Effector memory CD8-positive, alpha-beta T cell (primary cell): ENCODE results near the gene KDM6A.

Experiments used
- ATAC-seq: fragments of 150-1000 bp; cut with Tn5 transposase; replicated peaks from 2 replicates; pipeline ENCODE4 v1.10.0; 2021; ENCODE audit warnings: mild to moderate bottlenecking, moderate library complexity
- DNase-seq, 3 experiments: peaks; one replicate each; pipeline ENCODE4 v3.0.0; 2021
- H3K27ac Mint-ChIP-seq, 2 donors: one replicate each; pipeline ENCODE4 v1.8.0; 2022; ENCODE audit warnings: mild to moderate bottlenecking in 2 of 2, mixed read lengths in 2 of 2, moderate library complexity in 2 of 2
- H3K27me3 Mint-ChIP-seq, 2 donors: one replicate each; pipeline ENCODE4 v1.8.0; 2022; ENCODE audit warnings: mixed read lengths in 2 of 2
- H3K36me3 Mint-ChIP-seq: one replicate; pipeline ENCODE4 v1.8.0; 2022; ENCODE audit warnings: mild to moderate bottlenecking, moderate library complexity, mixed read lengths; ENCODE audit not compliant: insufficient read depth
- H3K4me1 Mint-ChIP-seq, 2 donors: one replicate each; pipeline ENCODE4 v1.8.0; 2022; ENCODE audit warnings: low read depth in 2 of 2, mixed read lengths in 2 of 2
- H3K4me3 Mint-ChIP-seq, 2 donors: one replicate each; pipeline ENCODE4 v1.8.0; 2022; ENCODE audit warnings: mild to moderate bottlenecking in 2 of 2, mixed read lengths in 2 of 2, moderate library complexity in 2 of 2
- H3K9me3 Mint-ChIP-seq, 2 donors: one replicate each; pipeline ENCODE4 v1.8.0; 2022; ENCODE audit warnings: mixed read lengths in 2 of 2

KDM6A gene

DNA sequence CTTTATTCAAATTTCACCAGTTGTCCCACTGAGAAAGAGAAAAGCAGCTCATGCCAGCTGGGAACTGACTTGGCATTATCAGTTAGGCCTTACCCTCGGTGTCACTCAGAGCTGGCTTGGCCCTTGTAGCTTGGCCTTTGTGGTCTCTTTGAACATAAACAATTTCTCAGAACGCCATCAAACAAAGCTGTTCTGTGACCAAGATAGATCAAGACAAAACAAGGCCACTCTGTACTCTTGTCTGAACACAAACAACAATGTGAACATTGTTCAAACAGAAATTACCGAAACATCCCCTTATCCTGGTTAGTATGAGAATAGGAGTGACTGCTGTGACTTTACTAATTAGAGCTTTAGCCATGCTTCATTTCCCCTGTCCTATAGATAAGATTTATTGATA lies 270.5 kb downstream of the KDM6A start:
- Mint-ChIP-seq H3K27me3 (no peaks in the 10 kb centered on the region), H3K4me3 (no peak overlapping the region), H3K36me3 (no peaks in the 10 kb centered on the region), H3K9me3 (no peaks in the 10 kb centered on the region), H3K4me1 (no peaks in the 10 kb centered on the region), H3K27ac (no peak overlapping the region)
- DNase-seq (no peak), ATAC-seq (no peak)

DNA sequence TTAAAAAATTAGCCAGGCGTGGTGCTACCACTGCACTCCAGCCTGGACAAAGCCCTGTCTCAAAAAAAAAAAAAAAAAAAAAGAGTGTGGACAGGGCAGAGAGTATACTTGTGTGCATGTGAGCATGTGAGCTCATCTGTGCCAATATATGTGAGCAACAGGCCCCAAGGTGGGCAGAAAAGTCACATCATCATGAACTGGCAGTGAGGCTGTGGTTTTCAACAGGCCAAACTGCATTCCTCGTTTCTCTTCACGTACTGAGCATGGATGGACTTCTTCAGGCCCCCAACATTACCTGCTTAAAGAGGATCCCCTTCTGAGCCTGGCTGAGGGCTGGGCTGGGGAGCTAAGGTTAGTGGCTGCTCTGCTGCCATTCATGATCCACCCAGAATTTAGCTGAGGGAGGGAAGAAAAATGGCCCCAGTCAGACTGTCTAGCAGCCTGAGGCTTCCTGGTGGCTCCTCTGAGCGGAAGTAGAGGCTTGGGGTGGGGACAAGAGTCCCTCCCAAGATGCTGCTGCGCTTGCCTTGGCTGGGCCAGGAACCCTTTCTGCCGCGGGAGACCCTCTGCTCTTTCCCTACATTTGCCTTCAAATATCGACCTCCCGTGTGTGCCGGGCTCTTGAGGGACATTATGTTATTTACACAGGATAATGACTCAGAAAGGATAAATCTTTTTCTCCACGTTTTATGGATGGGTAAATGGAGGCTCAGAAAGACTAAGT lies 272.7 kb downstream of the KDM6A start:
- ATAC-seq (no peak), DNase-seq (no peak)
- H3K9me3 Mint-ChIP-seq = no peaks in the 10 kb centered on the region
- no peaks in the 10 kb centered on the region for H3K27me3 Mint-ChIP-seq
- no peak overlapping the region for H3K4me3 Mint-ChIP-seq
- H3K4me1 Mint-ChIP-seq = no peaks in the 10 kb centered on the region
- no peak overlapping the region for H3K27ac Mint-ChIP-seq
- H3K36me3 Mint-ChIP-seq = no peaks in the 10 kb centered on the region

DNA sequence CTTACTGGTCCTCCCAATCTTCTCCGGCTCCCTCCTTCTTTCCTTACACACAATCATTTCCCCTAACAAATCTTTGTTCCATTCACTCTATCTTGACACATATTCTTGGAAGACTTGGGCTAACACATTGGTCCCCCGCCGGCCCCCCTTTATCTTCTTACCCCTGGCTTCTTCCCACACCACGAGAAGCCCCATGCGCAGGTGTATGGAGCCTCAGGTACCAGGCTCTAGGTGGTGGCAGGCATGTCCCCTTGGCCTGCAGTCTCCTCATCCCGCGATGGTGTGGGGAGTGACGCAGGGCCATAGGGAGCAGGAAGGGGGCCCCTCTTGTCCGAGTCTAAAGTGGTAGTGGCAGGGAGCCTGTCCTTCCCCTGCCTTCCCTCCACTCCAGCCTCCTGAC lies 277.8 kb downstream of the KDM6A start:
- Mint-ChIP-seq H3K4me1 (no peaks in the 10 kb centered on the region), H3K4me3 (no peak overlapping the region), H3K9me3 (no peaks in the 10 kb centered on the region), H3K36me3 (no peaks in the 10 kb centered on the region), H3K27ac (no peak overlapping the region), H3K27me3 (no peaks in the 10 kb centered on the region)
- DNase-seq (no peak), ATAC-seq (no peak)

GRCh38 chrX:45154033-45154360 lies 281.0 kb downstream of the KDM6A start:
- H3K36me3 Mint-ChIP-seq = no peaks in the 10 kb centered on the region
- H3K4me1 Mint-ChIP-seq = no peaks in the 10 kb centered on the region
- H3K27ac Mint-ChIP-seq = no peak overlapping the region
- H3K4me3 Mint-ChIP-seq = no peak overlapping the region
- DNase-seq = no peak
- H3K9me3 Mint-ChIP-seq = no peaks in the 10 kb centered on the region
- ATAC-seq = no peak
- H3K27me3 Mint-ChIP-seq = peaks cover 0 to 6% of the 10 kb centered on the region in 2 donors

GRCh38 chrX:45154462-45154861 lies 281.5 kb downstream of the KDM6A start:
- Mint-ChIP-seq H3K27ac (no peak overlapping the region), H3K9me3 (no peaks in the 10 kb centered on the region), H3K4me3 (no peak overlapping the region), H3K4me1 (no peaks in the 10 kb centered on the region), H3K36me3 (no peaks in the 10 kb centered on the region), H3K27me3 (peaks cover 0 to 6% of the 10 kb centered on the region in 2 donors)
- no peak for DNase-seq
- ATAC-seq = no peak

DNA sequence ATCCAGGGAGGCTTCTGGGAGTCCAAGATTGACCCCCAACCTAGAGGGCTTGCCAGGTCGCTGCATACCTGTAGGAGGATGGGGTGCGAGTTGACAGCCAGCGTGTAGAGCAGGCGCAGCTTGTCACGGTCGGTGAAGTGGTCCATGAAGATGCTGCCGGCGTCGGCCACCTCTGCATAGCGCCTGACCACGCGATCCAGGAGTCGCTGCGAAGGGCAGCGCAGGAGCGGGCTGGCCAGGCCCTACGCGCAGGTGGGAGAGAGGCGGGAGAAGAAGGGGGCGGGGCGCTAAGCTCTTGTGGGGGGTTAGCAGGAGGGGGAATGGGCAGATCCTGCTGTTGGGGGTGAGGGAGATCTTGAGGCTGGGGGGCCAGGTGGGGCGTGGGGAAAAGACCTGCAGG lies 284.7 kb downstream of the KDM6A start:
- H3K9me3 Mint-ChIP-seq = no peaks in the 10 kb centered on the region
- H3K4me3 Mint-ChIP-seq = no peak overlapping the region
- H3K36me3 Mint-ChIP-seq = no peaks in the 10 kb centered on the region
- no peaks in the 10 kb centered on the region for H3K4me1 Mint-ChIP-seq
- H3K27ac Mint-ChIP-seq = no peak overlapping the region
- DNase-seq (no peak), ATAC-seq (no peak)
- peaks cover 0 to 6% of the 10 kb centered on the region in 2 donors for H3K27me3 Mint-ChIP-seq
